Measurements from ENCODE around the gene MT4.

Gene MT4

DNA sequence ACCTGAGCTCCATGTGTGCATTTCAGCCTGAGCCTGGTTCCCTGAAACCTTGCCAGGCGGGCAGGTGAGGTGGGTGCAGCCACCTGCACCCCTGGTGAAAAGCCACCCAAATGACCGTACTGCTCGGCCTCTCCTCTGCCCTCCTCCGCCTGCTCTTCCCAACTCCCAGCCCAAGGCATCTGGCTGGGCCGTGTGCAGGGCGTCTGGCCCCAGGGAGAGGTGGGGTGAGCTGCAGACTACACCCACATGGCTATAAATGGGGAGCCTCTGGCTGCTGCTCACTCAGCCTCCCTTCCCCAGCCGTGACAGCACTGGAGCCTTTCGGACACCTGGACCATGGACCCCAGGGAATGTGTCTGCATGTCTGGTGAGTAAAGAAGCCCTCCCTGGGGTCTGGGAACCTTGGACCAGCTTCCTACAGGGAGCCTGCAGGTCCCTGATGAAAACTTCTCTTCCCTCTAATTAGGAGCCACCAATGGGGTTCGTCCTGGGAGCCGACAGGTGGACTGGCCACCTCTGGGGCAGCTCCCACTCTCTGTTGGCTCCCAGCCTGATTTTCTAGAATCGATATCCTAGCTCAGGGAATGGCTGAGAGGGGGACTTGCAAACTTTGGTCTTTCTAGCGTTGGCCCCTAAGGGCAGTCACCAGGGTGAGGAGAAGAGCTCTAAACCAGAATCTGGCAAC, at the start of gene MT4:
Gene MT4 (plus strand): TSS at position 281 of the 685 bp plus-strand sequence. CDS start 56 bp downstream, at position 337.
- DNase-seq (ENCODE audit: low spot score): no peak

DNA sequence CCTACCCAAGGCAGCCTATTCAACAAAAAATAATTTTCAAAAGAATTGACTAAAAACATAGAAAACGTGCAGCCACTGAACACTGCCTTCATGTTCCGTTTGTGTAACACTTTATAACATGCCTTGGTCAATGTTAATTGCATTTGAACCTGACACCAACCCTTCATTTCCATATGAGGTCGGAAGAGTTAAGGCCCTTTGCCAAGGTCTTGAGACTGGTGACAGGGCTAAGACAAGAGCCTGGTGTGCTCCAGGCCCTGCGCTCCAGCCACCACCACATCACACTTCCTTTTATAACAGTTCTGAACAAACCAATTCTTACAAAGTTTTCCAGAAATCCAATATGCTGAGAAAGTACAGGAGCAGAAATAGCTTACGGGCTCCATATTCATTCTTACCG, 49.2 kb upstream of the MT4 start:
- DNase-seq (ENCODE audit: low spot score): no peak

DNA sequence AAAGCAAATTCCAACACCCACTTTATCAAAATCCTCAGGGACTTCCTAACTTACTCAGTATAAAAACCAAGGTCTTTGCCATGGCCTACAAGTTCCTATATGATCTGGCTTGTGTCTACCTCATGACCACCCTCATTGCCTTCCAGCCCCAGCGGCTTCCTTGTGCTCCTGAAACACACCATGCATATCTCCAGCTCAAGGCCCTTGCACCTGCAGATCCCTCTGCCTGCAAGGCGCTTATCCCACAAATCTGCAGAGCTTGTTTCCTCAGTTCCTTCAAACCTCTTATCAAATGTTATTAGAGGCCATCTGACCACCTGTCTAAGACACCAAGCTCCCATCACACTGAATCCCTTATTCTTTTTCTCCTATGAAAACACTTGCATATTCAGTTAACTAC, 47.7 kb upstream of the MT4 start:
- no peak for DNase-seq (ENCODE audit: low spot score)

DNA sequence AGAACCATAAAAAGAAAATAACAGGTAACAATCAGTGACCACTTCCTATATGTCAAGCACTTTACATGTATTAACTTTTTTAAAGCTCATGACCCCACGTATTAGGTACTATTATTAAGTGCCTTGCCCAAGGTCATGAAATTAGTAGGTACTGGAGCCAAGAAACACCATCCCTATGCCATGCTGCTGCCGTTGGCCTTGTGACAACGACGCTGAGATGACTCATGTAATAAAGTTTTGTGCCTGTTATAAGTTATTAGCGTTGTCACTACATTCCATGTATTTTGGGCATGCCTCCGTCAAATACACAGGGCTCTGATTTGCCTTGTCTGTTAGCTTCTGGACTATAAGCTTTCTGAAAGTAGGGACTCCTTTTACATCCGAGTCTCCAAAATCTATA, 46.4 kb upstream of the MT4 start:
- DNase-seq (ENCODE audit: low spot score): no peak

DNA sequence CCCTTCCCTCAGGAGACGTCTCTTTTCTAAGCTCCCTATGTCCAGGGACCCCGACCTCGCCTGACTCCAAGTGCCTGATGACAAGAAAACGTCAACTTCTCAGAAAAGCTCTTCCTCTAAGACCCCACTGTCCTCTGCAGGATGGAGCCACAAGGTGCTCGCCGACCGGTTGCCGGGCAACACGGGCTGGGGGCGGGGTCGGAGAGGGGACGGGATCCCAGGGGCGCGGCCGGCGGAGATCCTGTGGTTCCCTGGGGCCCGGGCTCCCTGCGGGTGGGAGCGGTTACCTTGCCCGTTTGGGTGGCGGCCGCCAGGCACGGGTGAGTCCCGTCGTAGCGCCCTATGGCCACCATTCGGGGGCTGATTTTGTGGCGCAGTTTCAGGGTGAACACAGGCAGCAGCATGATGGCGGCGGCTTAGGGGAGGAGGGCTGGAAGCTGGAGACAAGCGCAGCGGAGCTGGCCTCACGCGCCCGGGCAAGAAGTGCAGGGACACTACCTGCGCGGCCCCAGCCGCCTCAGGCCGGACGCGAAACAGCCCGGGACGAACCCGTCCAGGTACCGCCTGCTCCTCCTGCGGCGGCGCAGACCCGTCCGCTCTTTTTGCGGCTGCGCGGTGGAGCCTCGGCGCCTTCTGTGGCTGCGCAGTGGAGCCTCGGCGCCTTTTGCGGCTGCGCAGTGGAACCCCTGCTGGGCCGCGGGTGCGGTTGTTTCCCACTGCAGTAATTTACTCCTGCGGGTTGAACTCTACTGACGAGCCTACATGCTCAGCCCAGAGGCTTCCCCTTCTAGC, 45.2 kb upstream of the MT4 start, which contains the start of gene BBS2:
Gene BBS2 (minus strand): TSS at position 566 of the 792 bp plus-strand sequence. CDS start 162 bp downstream, at position 404.
- peak; percentile 86 for DNase-seq (ENCODE audit: low spot score)

DNA sequence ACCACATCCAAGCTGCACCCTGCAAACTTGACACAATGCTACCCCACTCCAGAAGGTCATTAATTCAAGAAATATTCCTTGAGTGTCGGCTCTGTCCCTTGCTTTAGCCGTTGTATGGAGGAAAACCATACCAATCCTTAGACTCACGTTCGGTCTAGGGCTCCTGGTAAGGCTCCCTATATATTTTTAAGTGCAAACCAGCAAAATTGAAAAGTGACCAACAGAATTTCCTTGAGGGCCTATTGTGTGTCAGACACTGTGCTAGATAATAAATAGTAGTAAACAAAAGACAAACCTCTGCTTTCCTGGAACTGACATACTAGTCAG, 44.7 kb upstream of the MT4 start:
- no peak for DNase-seq (ENCODE audit: low spot score)

DNA sequence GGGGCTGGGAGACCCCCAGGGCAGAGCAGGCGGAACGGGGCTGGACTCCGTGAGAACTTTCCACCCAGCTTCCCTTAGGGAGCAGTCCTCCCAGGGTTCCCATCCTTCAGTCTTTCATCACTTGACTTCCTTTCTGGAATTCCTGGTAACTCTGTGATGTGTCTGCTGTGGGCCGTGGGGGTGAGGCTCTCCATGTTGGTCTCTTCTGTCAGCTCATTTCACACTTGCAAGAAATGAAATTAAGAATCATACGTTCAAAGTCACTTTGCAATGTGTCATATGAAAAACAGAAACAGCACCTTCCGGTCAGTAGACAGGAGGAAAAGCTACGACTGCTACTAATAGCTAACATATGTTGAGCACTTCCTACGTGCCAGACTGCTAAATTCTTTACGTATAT, 39.6 kb upstream of the MT4 start:
- no peak for DNase-seq (ENCODE audit: low spot score)

DNA sequence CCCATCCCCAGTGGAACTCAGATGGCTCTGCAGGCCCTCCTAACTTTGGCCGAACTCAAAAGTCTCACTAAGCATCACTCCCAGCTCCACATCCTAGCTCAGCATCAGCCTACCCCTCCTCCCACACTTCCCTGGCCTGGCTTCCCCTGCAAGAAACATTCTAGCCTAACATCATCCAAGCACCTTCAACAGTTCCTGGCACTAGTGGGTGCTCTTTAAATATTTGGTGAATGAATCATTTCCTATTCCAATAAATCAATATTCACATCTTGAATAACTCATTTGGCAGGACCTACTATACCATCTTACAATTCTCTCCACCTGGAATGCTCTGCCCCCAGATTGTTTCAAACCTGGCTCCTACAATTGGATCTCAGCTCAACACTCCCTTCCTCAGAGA, 34.0 kb upstream of the MT4 start:
- no peak for DNase-seq (ENCODE audit: low spot score)

DNA sequence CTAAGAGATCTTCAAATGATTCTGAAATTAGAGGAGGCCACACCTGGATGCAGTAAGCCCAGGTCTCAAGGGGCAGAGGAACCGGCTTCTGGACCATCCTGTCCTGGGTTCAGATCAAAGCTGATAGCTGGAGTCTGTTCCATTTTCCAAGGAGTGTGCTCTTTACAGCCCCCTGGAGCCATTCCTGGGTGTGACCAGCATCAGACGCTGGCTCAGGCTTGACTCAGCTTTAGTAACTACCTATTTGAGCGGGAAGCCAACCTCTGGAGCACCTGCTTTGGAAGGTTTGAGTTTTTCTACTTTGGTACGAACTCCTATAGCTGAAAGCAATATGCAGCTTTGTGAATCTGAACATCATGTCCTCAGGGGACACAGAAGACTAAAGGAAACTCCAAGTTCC, 32.2 kb upstream of the MT4 start:
- no peak for DNase-seq (ENCODE audit: low spot score)

DNA sequence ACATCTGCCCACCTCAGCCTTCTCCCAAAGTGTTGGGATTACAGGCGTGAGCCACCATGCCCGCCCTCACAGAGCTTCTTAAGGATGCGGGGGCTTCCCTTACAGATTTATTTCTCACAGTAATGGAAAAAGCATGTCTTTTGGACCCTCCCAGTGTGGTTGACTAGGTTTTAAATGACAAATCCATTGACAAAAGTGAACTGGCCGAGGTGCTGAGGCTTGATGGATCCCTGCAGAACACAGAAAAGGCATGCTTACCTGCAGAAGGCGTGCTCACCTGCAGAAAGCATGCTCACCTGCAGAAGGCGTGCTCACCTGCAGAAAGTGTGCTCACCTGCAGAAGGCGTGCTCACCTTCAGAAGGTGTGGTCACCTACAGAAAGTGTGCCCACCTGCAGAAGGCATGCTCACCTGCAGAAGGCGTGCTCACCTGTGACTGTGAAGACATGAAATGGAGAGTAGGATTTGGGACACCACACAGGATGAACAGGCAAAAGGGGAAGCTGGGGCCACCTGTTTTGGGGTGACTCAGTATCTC, 30.0 kb upstream of the MT4 start:
- no peak for DNase-seq (ENCODE audit: low spot score)

DNA sequence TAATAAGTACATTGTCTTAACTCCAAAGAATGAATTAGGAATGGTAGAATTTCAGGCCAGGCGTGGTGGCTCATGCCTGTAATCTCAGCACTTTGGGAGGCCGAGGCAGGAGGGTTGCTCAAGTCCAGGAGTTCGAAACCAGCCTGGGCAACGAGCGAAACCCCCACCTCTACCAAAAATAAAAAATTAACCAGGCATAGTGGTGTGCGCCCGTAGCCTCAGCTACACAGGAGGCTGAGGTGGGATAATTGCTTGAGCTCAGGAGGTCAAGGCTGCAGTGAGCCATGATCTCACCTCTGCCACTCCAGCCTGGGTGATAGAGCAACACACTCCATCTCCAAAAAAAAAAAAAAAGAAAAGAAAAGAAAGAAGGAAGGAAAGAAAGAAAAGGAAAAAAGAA, 26.5 kb upstream of the MT4 start:
- no peak for DNase-seq (ENCODE audit: low spot score)

DNA sequence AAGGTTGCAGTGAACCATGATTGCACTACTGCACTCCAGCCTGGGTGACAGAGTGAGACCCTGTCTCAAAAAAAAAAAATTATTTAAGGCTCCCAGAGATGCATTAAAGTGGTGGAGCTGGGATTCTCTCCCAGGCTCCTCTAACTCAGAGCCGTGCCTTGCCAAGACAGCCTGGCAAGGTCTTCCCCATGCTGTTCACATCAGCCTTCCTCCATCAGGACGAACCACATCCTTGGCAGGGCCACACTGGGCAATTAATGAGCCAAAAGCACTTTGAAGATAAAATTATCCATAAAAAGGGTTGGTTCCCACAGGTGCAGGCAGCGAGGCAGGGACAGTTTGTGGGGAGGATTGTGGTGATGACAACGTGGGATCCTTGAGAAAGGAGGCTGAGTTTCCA, 25.2 kb upstream of the MT4 start:
- no peak for DNase-seq (ENCODE audit: low spot score)

DNA sequence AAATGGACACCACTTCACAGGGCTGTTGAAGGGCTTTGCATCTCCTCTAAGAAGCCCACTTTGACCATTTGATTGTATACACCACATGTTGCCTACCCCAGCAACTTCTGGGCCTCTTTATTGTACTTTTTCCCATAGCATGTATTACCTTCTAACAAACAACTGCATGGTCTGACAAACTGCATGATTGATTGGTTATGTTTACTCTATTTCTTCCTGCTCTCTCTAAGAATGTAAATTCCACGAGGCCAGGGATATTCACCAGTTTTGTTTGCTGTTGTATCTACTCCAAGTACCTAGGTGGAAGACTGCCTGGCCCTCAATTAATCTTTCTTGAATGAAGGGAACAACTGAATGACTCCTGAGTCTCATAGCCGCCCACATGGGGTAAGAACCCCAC, 22.8 kb upstream of the MT4 start:
- DNase-seq (ENCODE audit: low spot score): no peak

DNA sequence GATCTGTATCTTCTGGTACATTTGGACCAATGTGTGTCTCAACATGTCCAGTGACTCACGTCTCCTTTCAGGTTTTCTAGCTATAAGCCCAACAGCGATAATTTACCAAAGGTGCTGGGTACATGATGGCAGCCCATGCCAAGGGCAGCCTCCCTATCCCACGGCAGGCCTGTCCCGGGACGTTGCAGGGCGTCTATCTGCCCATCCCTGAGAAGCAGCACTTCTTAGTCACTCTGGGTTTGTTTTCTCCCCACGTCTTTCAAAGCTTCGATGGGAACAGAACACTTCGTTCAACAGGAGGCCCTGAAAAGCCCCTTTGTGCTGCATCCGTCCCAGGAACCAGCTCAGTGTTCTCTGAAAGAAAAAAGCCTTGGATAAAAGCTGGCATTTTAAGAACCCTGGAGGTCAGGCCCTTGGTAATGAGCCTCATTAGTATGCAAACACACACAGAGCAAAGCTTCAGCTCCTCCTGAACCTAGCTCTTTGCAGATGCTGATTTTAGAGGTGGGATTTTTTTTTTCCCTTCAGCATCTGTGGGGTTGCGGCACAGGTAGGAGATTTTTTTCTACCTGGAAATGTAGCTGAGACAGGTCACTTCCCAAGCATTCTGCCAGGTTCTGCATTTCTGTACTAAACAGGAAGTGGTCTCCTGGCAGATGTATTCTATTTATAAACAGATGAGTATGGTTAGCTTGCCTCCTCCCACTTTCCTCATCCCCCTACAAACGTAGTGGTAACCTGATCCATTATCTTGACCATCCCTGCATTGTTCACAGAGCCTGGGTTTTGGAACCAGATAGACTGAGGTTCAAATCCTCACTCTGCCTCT, 17.5 kb upstream of the MT4 start:
- no peak for DNase-seq (ENCODE audit: low spot score)

DNA sequence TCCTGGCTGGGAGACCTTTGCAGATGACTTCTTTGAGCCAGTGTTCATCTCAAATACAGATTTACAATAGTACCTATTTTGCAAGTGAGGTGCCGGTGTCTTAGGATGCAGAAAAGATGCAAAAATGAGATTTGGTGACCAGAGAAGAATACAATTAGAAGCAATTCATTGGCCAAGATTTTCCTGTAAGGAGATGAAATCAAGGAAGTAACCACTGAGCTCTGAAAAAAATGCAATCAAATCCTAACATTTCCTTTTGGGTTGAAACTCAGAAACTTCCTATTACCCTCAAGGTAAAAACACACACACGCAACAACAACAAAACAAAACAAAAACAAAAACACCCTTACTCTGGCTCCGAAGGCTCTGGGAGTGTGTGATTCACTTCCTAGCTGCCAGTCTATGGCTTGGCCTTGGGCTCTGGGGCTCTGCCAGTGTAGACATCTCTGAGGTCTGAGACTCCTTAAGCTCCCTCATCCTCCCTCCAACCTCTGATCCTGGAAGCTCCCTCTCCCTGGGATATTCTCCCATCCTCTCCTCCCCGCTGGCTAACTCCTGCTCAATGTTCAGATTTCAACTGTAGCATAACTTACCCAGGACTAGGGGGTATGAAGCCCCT, 16.8 kb upstream of the MT4 start:
- DNase-seq (ENCODE audit: low spot score): no peak

DNA sequence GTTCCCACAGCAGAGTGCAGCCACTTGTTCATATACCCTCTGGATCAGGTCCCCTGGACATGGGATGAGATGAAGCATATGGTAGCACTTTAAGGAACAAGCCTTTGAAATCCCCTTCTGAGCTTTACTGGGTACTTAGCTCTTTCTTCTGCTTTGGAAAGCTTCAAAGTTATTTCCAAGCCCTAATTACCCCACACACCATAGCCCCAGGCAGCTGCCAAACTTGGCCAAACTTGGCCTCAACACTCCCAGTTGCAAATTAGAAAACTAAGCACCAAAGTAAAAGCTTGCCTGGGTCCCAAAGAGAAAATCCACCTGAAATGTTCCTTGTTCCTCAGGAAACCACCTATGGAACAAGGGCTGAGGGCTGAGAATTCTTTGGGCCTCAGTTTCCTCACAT, 15.7 kb upstream of the MT4 start:
- DNase-seq (ENCODE audit: low spot score): no peak

DNA sequence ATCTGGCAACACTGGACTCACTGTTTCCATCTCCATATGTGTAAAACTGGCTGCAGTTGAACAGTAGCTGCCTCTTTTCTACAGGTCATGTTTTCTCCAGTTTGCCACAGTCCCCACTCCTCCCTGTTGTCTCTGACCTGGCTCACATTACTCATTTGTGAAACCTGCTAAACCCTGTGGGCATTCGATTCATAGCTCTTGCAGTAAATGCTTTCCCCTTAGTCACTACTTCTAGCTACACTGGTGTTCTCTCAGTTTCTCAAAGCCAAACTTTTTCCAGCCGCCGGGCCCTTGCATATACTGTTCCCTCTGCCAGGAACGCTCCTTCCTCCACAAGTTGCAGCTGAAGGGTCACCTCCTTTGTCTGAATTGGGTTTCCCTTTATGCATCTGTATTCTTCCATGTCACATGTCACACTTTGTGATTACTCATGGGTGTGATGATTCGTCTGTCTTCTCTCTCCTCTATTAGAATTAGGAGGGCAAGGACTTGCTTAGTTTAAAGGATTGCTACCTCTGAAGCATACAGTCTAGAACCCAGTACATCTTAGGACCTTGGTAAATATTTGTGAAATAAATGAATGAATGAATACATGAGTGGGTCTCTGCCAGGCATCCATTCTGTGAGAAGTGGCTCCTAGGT, 15.0 kb upstream of the MT4 start:
- no peak for DNase-seq (ENCODE audit: low spot score)

DNA sequence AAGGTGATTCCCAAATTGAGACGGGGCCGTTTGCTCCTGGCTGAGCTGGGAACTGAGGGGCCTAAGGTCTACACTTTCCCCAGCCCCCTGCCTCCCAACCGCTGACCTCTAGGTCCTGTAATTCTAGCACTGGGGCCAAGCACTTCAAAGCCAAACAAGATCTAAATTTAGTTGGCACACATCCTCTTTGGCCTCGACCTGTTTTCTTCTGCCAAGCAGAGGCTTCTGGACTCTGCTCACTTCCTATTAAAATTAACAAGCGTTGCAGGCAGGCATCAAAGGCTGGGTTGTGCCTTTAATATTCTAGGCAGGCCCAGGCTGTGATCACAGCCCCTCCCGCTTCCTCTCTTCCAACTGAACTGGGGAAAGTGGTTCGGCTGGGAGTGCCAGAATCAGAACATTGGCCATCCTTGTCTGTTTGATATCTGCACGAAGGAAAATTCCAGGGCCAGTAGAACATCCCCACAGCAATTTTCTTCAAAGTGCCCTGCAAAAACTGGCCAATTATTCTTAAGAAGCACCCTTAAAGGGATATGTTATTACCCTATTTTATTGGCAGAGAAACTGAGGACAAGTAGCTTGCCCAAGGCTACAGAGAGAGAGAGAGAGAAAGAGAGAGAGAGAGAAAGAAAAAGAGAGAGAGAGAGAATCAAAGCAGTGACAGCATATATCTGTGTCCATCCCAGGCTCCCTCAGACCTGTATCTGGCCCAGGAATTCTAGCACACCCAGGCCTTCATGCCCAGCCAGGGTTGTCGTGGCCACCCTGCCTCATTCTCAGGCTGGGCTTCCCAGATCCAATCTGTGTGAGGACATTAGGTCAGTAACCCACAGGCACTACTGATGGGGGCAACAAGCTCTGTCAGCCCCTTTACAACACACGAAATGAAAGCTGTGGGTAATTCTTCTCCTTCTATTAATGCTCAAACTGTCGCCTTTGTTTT, 12.8 kb upstream of the MT4 start:
- no peak for DNase-seq (ENCODE audit: low spot score)

DNA sequence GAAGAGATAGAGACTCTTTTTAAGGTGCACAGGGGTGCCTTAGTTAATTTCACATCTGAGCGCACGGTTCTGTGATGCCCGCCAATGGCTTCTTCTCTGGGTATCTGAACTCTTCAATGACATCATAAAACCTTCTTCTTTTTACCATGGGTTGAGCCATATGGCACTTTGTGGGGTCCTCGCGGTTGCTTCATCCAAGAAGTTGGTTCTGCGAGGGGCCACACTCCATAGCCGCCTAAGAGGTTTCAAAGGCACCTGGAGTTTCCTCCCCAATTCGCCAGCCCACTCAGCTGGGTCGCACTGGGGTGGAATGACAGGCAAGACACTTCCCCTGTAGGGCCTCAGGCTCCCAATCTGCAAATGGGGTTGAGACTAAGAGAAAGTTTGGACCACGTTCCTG, 10.4 kb upstream of the MT4 start:
- no peak for DNase-seq (ENCODE audit: low spot score)

DNA sequence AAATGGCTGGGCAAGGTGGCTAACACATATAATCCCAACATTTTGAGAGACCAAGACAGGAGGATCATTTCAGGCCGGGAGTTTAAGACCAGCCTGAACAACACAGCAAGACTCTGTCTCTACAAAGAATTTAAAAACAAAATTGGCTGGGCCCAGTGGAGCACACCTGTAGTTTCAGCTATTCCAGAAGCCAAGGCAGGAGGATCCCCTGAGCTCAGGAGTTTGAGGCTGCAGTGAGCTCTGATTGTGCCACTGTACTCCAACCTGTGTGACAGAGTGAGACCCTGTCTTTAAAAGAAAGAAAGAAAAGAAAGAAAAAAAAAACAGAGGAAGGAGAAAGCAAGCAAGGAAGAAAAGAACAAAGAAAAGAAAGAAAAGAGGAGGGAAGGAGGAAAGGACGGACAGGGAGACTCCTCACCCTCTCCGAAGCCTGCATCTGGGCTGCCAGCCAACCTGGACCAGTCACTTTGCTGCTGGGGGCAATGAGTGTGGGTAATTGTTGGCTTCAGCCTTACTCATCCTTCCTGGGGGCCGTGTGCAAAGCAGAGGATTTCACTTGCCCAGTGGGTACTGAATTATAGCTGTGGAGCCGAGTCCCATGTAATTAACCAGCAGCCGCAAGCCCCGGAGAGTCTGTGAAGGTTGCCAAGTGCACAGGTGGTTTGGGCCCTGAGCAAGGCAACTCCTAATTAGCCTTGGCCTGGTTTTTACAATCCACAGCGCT, 6.7 kb upstream of the MT4 start:
- no peak for DNase-seq (ENCODE audit: low spot score)

Measured in hematopoietic multipotent progenitor cell treated with erythropoietin and hydrocortisone succinate and interleukin-3 and kit ligand, for 17 days (in vitro differentiated cells).